NCI-H526 treated with DMSO at 0.1 percent for 48 hours (cell line): ENCODE measurements around the gene SLC39A9.

Experiments
- DNase-seq: peaks from one replicate; lab custom pipeline; 2025; lab: John Stamatoyannopoulos, UW

SLC39A9 gene

GRCh38 chr14:69398053-69398817 is at the start of gene SLC39A9, which contains the start of gene ERH:
Gene SLC39A9 (plus strand): TSS chr14:69398692. CDS start chr14:69399370, 678 bp downstream.
Gene ERH (minus strand): TSS chr14:69398299. CDS start chr14:69398233, 66 bp downstream.
- peak; percentile 99 for DNase-seq

- DNase-seq, result no peak
These were observed 49.3 kb upstream of the SLC39A9 start for GRCh38 chr14:69349091-69349777.

GRCh38 chr14:69350892-69351291 is 47.6 kb upstream of the SLC39A9 start:
- no peak for DNase-seq

GRCh38 chr14:69351385-69351784 is 47.1 kb upstream of the SLC39A9 start:
- no peak for DNase-seq

GRCh38 chr14:69351911-69352310 is 46.6 kb upstream of the SLC39A9 start:
- no peak for DNase-seq

- DNase-seq, result no peak
These were observed 45.3 kb upstream of the SLC39A9 start for GRCh38 chr14:69353168-69353567.

- DNase-seq, result no peak
These were observed 43.9 kb upstream of the SLC39A9 start for GRCh38 chr14:69354383-69355153.

- no peak for DNase-seq
These were observed 43.3 kb upstream of the SLC39A9 start for GRCh38 chr14:69355154-69355597.

GRCh38 chr14:69355607-69356281 is 42.7 kb upstream of the SLC39A9 start:
- DNase-seq, result no peak

GRCh38 chr14:69356903-69357543 is 41.5 kb upstream of the SLC39A9 start:
- no peak for DNase-seq

- DNase-seq, result no peak
These were observed 40.8 kb upstream of the SLC39A9 start for GRCh38 chr14:69357544-69358200.

GRCh38 chr14:69358233-69358963 is 40.1 kb upstream of the SLC39A9 start:
- DNase-seq, result no peak

GRCh38 chr14:69358966-69359365 is 39.5 kb upstream of the SLC39A9 start:
- DNase-seq, result no peak

GRCh38 chr14:69360438-69361108 is 37.9 kb upstream of the SLC39A9 start:
- no peak for DNase-seq

- no peak for DNase-seq
These were observed 35.4 kb upstream of the SLC39A9 start for GRCh38 chr14:69363055-69363454.

- no peak for DNase-seq
These were observed 34.5 kb upstream of the SLC39A9 start for GRCh38 chr14:69363964-69364363.

GRCh38 chr14:69364378-69364777 is 34.1 kb upstream of the SLC39A9 start:
- DNase-seq, result no peak

GRCh38 chr14:69366069-69366468 is 32.4 kb upstream of the SLC39A9 start:
- DNase-seq, result no peak

- DNase-seq, result no peak
These were observed 31.7 kb upstream of the SLC39A9 start for GRCh38 chr14:69366761-69367160.

- no peak for DNase-seq
These were observed 30.1 kb upstream of the SLC39A9 start for GRCh38 chr14:69368381-69368780.
